Gastrocnemius medialis (tissue), 4 donors: ENCODE measurements around the gene CCNJ.

Experiments
- CTCF ChIP-seq, 5 experiments: fragments of 450-650 bp in 3 of 5; fragments of 200-600 bp in 2 of 5; sonication (generic) in 2 of 5; IDR thresholded peaks in 4 of 5; conservative IDR thresholded peaks in 1 of 5; 1 replicate in 4 of 5; 2 replicates in 1 of 5; pipeline ENCODE4 v1.5.1; 2016 to 2019; ENCODE audit warnings: antibody characterized with exemption in 5 of 5, mild to moderate bottlenecking in 3 of 5, moderate library complexity in 3 of 5
- POLR2A ChIP-seq, 2 donors: fragments of 450-650 bp; IDR thresholded peaks; one replicate each; pipeline ENCODE4 v1.6.1; 2017; ENCODE audit warnings: antibody characterized with exemption in 2 of 2, mild to moderate bottlenecking in 2 of 2, moderate library complexity in 2 of 2

GRCh38 chr10:96038476-96039387, 4.7 kb upstream of the CCNJ start:
- TF ChIP-seq CTCF (IDR thresholded peaks at IDR 0.05 in 4 of 5, conservative IDR thresholded peaks at IDR 0.05 in 1 of 5) (no peak), POLR2A (IDR thresholded peaks at IDR 0.05) (no peak)
